ENCODE measurements around the gene PRDM16.
A peak's percentile ranks its signal among the peaks of the same experiment; 100 is the strongest.

The PRDM16 gene

GRCh38 chr1:3084154-3084553, 15.2 kb downstream of the PRDM16 start (continued):
- no peak for TF ChIP-seq ZNF221 (tag by site-specific recombination; IDR thresholded peaks at IDR 0.05; ENCODE audit: borderline replicate concordance)
- TF ChIP-seq ZNF610 (tag by site-specific recombination; IDR thresholded peaks at IDR 0.05; ENCODE audit: borderline replicate concordance): no peak

GRCh38 chr1:3084726-3085125, 15.7 kb downstream of the PRDM16 start:
- POLR2A ChIA-PET: no interaction called here
- Histone ChIP-seq H3K36me3 (ENCODE audit: control insufficient read depth in 2 of 2, insufficient read depth in 1 of 2, low read length in 2 of 2) (no peaks in the 10 kb centered on the region), H3K4me3 (ENCODE audit: low read depth, low read length) (no peak overlapping the region), H3K9me3 (ENCODE audit: control insufficient read depth, insufficient read depth, low read depth, low read length) (no peaks in the 10 kb centered on the region), H3K4me1 (ENCODE audit: control insufficient read depth, insufficient read depth, low read length) (no peaks in the 10 kb centered on the region), H3K27ac (ENCODE audit: extremely low read depth, low read depth, low read length) (no peak overlapping the region)
- CTCF ChIA-PET: no interaction called here
- TF ChIP-seq ZNF76 (tag by site-specific recombination; IDR thresholded peaks at IDR 0.05; ENCODE audit: borderline replicate concordance, low read depth): no peak
- no peak for TF ChIP-seq ZNF747 (tag by site-specific recombination; IDR thresholded peaks at IDR 0.05)
- no peak for TF ChIP-seq ZNF426 (tag by site-specific recombination; IDR thresholded peaks at IDR 0.05)
- TF ChIP-seq ZNF610 (tag by site-specific recombination; IDR thresholded peaks at IDR 0.05; ENCODE audit: borderline replicate concordance): no peak
- TF ChIP-seq ZBTB7A (tag by site-specific recombination; IDR thresholded peaks at IDR 0.05; ENCODE audit: low read depth): no peak
- no peak for TF ChIP-seq ELK4 (IDR thresholded peaks at IDR 0.05; ENCODE audit: borderline replicate concordance, low read depth, low read length)
- no peak for TF ChIP-seq ZBTB10 (tag by site-specific recombination; IDR thresholded peaks at IDR 0.05)
- no peak for TF ChIP-seq ZSCAN5A (tag by site-specific recombination; IDR thresholded peaks at IDR 0.05)
- TF ChIP-seq ZNF174 (tag by site-specific recombination; IDR thresholded peaks at IDR 0.05): no peak
- TF ChIP-seq ZNF529 (tag by site-specific recombination; IDR thresholded peaks at IDR 0.05; ENCODE audit: insufficient replicate concordance): no peak

- H3K36me3 ChIP-seq (ENCODE audit: control insufficient read depth in 2 of 2, insufficient read depth in 1 of 2, low read length in 2 of 2): peaks cover 0 to 7% of the 10 kb centered on the region in 2 experiments; a peak in 1 of 3 replicates
- ChIA-PET POLR2A (no interaction called here), CTCF (no interaction called here)
- H3K27ac ChIP-seq (ENCODE audit: extremely low read depth, low read depth, low read length): no peak overlapping the region
- TF ChIP-seq ZNF701 (tag by site-specific recombination; IDR thresholded peaks at IDR 0.05) (no peak), ZSCAN23 (tag by site-specific recombination; IDR thresholded peaks at IDR 0.05) (no peak)
- H3K4me1 ChIP-seq (ENCODE audit: control insufficient read depth, insufficient read depth, low read length): no peaks in the 10 kb centered on the region
- no peak overlapping the region for H3K4me3 ChIP-seq (ENCODE audit: low read depth, low read length)
- no peaks in the 10 kb centered on the region for H3K9me3 ChIP-seq (ENCODE audit: control insufficient read depth, insufficient read depth, low read depth, low read length)
Measured at GRCh38 chr1:3085721-3086120, 16.7 kb downstream of the PRDM16 start.

GRCh38 chr1:3086272-3086974, 17.4 kb downstream of the PRDM16 start:
- Histone ChIP-seq H3K4me3 (ENCODE audit: low read depth, low read length) (no peak overlapping the region), H3K9me3 (ENCODE audit: control insufficient read depth, insufficient read depth, low read depth, low read length) (no peaks in the 10 kb centered on the region), H3K27ac (ENCODE audit: extremely low read depth, low read depth, low read length) (no peak overlapping the region), H3K4me1 (ENCODE audit: control insufficient read depth, insufficient read depth, low read length) (no peaks in the 10 kb centered on the region), H3K36me3 (ENCODE audit: control insufficient read depth in 2 of 2, insufficient read depth in 1 of 2, low read length in 2 of 2) (peaks cover 0 to 12% of the 10 kb centered on the region in 2 experiments; a peak in 1 of 3 replicates)
- POLR2A ChIA-PET: no interaction called here
- CTCF ChIA-PET: no interaction called here
- TF ChIP-seq ZNF571 (tag by site-specific recombination; IDR thresholded peaks at IDR 0.05): no peak
- peak; percentile 93 for TF ChIP-seq KLF1 (tag by site-specific recombination; IDR thresholded peaks at IDR 0.05)
- TF ChIP-seq ZNF549 (tag by site-specific recombination; IDR thresholded peaks at IDR 0.05): no peak
- no peak for TF ChIP-seq ZNF138 (tag by site-specific recombination; IDR thresholded peaks at IDR 0.05; ENCODE audit: borderline replicate concordance)
- TF ChIP-seq PRDM6 (tag by site-specific recombination; IDR thresholded peaks at IDR 0.05): no peak
- TF ChIP-seq AEBP2 (tag by site-specific recombination; IDR thresholded peaks at IDR 0.05; ENCODE audit: borderline replicate concordance): no peak
- TF ChIP-seq ZNF830 (tag by site-specific recombination; IDR thresholded peaks at IDR 0.05; ENCODE audit: low read depth): no peak
